Aorta (tissue), 5 donors: ENCODE results near the gene GMDS. TPM values are rescaled to one million over a fixed set of nuclear protein-coding genes. Genes with fewer than 3 reads are reported as not detected.

ENCODE experiments used
- ATAC-seq: fragments of 200-7000 bp; cut with Tn5 transposase; one replicate; pipeline ENCODE4 v1.9.1; 2022; ENCODE audit warnings: moderate library complexity; ENCODE audit not compliant: low FRiP score
- DNase-seq, 2 donors: peaks; one replicate each; pipeline ENCODE4 v3.0.0-alpha.2; 2020
- H3K27ac ChIP-seq, 2 donors: one replicate each; pipeline ENCODE4 v1.5.1; 2013; ENCODE audit warnings: low read length in 2 of 2, mild to moderate bottlenecking in 2 of 2, moderate library complexity in 2 of 2, control low read depth in 1 of 2, inconsistent platforms in 1 of 2, low read depth in 1 of 2
- H3K27me3 ChIP-seq, 2 donors: one replicate each; pipeline ENCODE4 v1.6.1; 2013; ENCODE audit warnings: control low read depth in 1 of 2, low read length in 1 of 2, mild to moderate bottlenecking in 1 of 2, moderate library complexity in 1 of 2; ENCODE audit not compliant: insufficient read depth in 2 of 2, control insufficient read depth in 1 of 2
- H3K36me3 ChIP-seq, 2 donors: one replicate each; pipeline ENCODE4 v1.6.1; 2013; ENCODE audit warnings: control low read depth in 1 of 2, low read length in 1 of 2, mild to moderate bottlenecking in 1 of 2; ENCODE audit not compliant: insufficient read depth in 2 of 2, control insufficient read depth in 1 of 2
- H3K4me1 ChIP-seq, 2 donors: one replicate each; pipeline ENCODE4 v1.6.1; 2013; ENCODE audit warnings: low read length in 2 of 2, control low read depth in 1 of 2, mild to moderate bottlenecking in 1 of 2, moderate library complexity in 1 of 2; ENCODE audit not compliant: insufficient read depth in 2 of 2, control insufficient read depth in 1 of 2
- H3K4me3 ChIP-seq, 2 donors: one replicate each; pipeline ENCODE4 v1.5.1; 2013; ENCODE audit warnings: low read length in 2 of 2, control low read depth in 1 of 2, mild to moderate bottlenecking in 1 of 2
- H3K9me3 ChIP-seq: one replicate; pipeline ENCODE4 v1.6.1; 2013; ENCODE audit warnings: mild to moderate bottlenecking, low read length; ENCODE audit not compliant: control insufficient read depth
- WGBS, 2 donors: extraction: QIAGEN DNeasy Blood & Tissue Kit; methylation state at CpG; one replicate each; pipeline ENCODE4 v1.1.7; 2013; 5-methylcytosine and 5-hydroxymethylcytosine counted together
- intact Hi-C, 2 donors: fragments of 100-400 bp; cut with DNase I; formaldehyde crosslinking; loops; one replicate each; pipeline versions ENCODE4 v1.14.2 to v1.15.0; 2022
- polyA plus RNA-seq, 2 donors: library from polyadenylated mRNA; stranded (reverse); fragments of 200-250 nt; gene quantifications; one replicate each; pipeline ENCODE4 v1.2.3, GENCODE V29; 2013
- total RNA-seq, 2 donors: library from RNA; stranded (reverse); fragmentation: NEBNext Ultra II Directional; extraction: Animal tissue kit (Norgen Biotek cat#: 25700); gene quantifications; one replicate each; pipeline ENCODE4 v1.2.1, GENCODE V29; 2021
- donor health status: healthy with polysubstance abuse.
- donor health status: Bipolar disorder and iron deficiency.
- donor health status: DM: no; HTN: no; CAD: no.
- donor health status: DM: no; HTN: no; CAD: no.
- donor health status: DM: yes; HTN: yes; CAD: no.

GMDS gene
- total and polyA plus RNA-seq, 4 donors, result 66.1 to 138 (median 84.9) TPM

DNA sequence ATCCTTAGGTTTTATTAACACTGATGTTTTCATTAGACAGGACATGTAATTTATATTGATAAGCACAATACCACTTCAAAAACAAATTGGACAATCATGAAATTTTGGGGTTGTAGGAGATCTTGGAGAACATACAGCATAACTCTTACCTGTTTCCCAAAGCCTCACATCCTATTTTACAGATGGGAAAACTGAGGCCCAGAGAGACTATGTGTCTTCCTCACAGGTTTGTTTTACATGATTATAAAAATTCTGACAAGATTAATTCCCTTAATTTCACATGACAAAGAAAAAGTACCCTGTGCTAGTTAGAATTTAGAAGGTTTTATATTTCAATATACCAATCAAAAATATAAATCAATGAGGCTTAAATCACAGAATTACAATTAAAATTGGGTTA is 145.5 kb downstream of the GMDS start:
- no peak overlapping the region for H3K27ac ChIP-seq
- intact Hi-C loops, result loop anchor here (2.0 to 10.0 kb wide), 7 partner anchors 198 to 532 kb away; no protein-coding TSS in a partner anchor
- H3K27me3 ChIP-seq, result no peaks in the 10 kb centered on the region
- no peak overlapping the region for H3K4me3 ChIP-seq
- no peaks in the 10 kb centered on the region for H3K36me3 ChIP-seq
- no peaks in the 10 kb centered on the region for H3K9me3 ChIP-seq
- DNase-seq (no peak), ATAC-seq (no peak)
- H3K4me1 ChIP-seq, result peaks cover 0 to 2% of the 10 kb centered on the region in 2 donors

DNA sequence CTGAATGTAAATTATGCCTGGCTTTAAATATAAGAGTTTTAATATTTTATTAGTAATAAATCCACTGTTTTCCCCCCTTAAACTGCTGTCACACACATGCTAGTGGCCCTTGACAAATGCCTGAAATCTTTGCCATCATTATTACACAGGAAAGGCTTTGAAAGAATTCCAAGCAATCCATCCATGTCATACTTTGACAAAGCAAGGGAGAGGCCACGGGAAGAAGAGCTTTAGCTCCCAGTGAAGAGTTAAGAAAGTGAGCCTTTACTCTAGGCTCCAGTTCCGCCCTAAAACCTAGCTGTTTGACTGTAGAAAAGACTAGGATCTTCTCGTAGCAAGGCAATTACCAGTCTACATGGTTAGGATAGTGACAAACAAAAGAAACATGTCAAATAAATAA is 147.9 kb downstream of the GMDS start:
- intact Hi-C loops, result loop anchor here in 1 of 2 donors (5.0 to 10.0 kb wide), 2 partner anchors 195 to 393 kb away; no protein-coding TSS in a partner anchor
- ATAC-seq (no peak), DNase-seq (no peak)
- Histone ChIP-seq H3K27ac (peak overlapping the region; percentile 47 to 76), H3K36me3 (no peaks in the 10 kb centered on the region), H3K9me3 (no peaks in the 10 kb centered on the region), H3K4me1 (peaks cover 0 to 2% of the 10 kb centered on the region in 2 donors), H3K4me3 (peak overlapping the region; percentile 31 to 48), H3K27me3 (no peaks in the 10 kb centered on the region)
- 4 to 14% methylated on average over 3 of the region's 3 CpGs for WGBS, 2 donors

DNA sequence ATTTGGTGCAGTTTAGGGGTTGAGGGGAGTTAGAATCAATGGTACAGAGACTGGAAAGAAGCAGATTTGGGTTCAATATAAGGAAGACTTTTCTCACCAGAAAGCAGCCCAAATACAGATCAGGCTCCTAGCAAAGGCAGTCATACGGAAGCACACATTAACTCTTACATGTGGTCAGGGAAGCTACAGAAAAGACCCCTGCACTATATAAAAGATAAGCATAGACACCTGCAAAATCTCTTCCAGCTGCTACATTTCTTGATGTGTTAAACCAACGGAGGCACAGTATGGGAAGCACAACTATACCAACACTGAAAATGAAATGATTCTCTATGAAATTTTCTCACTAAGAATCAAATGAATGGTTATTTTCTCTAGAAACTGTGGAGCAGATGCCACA is 150.8 kb downstream of the GMDS start:
- no peaks in the 10 kb centered on the region for H3K9me3 ChIP-seq
- no peak for DNase-seq
- peaks cover 0 to 2% of the 10 kb centered on the region in 2 donors for H3K4me1 ChIP-seq
- H3K36me3 ChIP-seq, result no peaks in the 10 kb centered on the region
- H3K27ac ChIP-seq, result no peak overlapping the region
- H3K27me3 ChIP-seq, result no peaks in the 10 kb centered on the region
- no peak overlapping the region for H3K4me3 ChIP-seq
- WGBS, 2 donors, result 88 to 90% methylated on average over 2 of the region's 2 CpGs
- no peak for ATAC-seq
- intact Hi-C loops, result loop anchor here (5.0 to 10.0 kb wide), 2 partner anchors 192 to 390 kb away; no protein-coding TSS in a partner anchor

DNA sequence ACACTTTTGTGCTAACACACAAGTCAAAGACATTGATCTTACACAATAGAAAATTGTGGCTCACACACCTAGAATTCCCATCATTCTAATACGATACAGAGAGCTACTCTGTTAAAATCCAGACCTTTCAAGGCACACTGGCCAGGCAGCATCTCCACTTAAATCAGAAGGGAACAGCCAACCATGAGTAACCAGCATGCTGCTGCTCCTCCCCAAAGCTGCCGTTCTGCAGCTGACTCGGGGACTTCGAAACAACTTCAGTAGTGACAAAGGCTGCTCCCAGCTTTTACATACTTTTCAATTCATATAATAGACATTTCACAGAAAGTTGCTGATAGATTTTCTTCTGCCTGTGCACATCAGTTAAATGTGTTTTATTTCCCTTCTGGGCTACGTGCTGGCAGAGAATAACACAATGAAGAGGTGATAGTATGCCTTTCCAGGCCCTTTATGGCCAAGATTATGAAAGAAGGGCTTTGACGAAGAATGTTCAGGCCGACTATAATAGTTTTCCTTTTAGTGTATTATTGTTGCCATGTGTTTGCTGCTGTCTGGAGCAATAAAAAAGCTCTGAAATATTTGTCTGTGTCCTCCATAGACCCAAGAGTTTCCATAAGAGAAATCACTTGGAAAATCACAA is 159.0 kb downstream of the GMDS start:
- peak; percentile 72 for ATAC-seq
- Histone ChIP-seq H3K4me1 (peaks cover 0 to 4% of the 10 kb centered on the region in 2 donors), H3K36me3 (no peaks in the 10 kb centered on the region), H3K27ac (peak overlapping the region; percentile 67 to 87), H3K9me3 (no peaks in the 10 kb centered on the region), H3K4me3 (peak overlapping the region in 1 of 2 donors; percentile 26), H3K27me3 (no peaks in the 10 kb centered on the region)
- intact Hi-C loops, result no loop called here
- WGBS, 2 donors, result 4 to 6% methylated on average over 7 of the region's 7 CpGs
- DNase-seq, result peak in 1 of 2 donors; percentile 47

DNA sequence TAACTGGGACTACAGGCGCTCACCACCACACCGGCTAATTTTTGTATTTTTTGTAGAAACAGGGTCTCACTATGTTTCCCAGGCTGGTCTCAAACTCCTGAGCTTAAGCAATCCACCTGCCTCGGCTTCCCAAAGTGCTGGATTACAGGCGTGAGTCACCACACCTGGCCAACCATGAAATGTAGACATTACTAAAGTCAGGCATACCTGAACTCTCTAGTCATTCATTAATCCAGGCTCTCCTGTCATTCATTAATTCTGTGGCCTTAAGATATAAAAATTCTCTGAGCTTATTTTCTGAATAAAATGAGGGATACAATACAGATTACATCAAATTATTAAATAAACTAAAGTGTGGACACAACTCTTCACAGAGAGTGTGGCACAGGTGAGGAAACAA is 159.7 kb downstream of the GMDS start:
- DNase-seq (no peak), ATAC-seq (no peak)
- H3K4me3 ChIP-seq, result no peak overlapping the region
- H3K36me3 ChIP-seq, result no peaks in the 10 kb centered on the region
- intact Hi-C loops, result no loop called here
- H3K27me3 ChIP-seq, result no peaks in the 10 kb centered on the region
- peaks cover 0 to 4% of the 10 kb centered on the region in 2 donors for H3K4me1 ChIP-seq
- H3K9me3 ChIP-seq, result no peaks in the 10 kb centered on the region
- no peak overlapping the region for H3K27ac ChIP-seq
- WGBS, 2 donors, result 97% methylated on average over 4 of the region's 4 CpGs

DNA sequence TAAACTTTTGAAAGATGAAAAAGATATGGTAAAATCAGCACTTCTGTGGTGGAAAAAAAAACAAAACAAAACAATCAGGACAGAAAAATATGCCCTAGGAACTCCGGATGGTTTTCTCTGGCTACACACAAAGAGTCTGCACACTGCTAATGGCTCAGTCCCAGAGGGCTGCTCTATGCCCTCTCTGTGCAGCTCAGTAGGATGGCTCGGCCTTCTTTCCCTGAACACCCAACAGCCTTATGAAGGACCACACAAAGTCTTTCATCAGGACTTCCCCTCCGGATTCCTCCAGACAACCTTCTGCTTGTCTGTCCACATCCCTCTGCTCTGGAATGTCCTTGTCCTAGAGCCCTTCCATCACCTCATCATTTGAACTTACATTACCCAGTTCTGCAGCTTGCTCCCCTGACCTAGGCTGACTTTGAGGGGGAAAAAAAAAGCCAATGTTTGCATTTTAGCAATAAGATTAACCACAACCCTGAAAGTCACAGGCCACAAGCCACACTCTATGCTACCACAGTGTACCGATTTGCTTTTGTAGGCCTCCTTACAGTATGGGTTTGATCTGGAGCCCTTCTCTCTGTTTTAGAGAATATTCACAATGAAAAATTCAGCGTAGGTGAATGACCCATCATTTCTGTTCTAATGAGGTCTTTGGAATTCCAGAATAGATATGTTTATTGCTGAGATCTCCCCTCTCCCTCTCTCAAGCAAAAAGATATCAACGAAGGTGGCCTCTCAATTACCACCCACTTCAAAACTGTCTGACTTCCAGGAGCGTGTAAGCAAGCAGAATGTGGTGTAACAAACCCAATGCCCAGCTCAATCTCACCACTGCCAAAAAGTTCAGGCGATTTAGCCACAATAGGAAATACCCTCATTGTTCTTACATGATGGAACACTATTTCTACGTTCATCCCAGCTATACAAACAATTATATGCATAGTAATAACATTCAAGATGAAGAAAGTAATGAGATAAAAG is 164.0 kb downstream of the GMDS start:
- Histone ChIP-seq H3K27ac (no peak overlapping the region), H3K4me1 (peaks cover 0 to 3% of the 10 kb centered on the region in 2 donors), H3K9me3 (no peaks in the 10 kb centered on the region), H3K27me3 (no peaks in the 10 kb centered on the region), H3K36me3 (no peaks in the 10 kb centered on the region), H3K4me3 (no peak overlapping the region)
- ATAC-seq (no peak), DNase-seq (no peak)
- WGBS, 2 donors, result 74 to 81% methylated on average over 9 of the region's 9 CpGs
- intact Hi-C loops, result no loop called here

DNA sequence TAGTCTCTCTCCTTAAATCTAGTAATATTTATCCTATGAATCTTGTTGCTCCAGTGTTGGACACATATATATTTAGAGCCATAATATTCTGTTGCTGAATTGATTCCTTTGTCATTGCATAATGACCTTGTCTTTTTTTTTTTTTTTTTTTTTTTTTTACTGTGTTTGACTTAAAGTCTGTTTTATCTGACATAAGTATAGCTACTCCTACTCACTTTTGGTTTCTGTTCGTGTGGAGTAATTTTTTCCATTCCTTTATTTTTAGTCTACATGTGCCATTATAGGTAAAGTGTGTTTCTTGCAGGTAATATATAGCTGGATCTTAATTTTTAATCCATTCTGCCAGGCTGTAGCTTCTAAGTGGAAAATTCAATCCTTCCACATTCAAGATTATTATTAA is 166.5 kb downstream of the GMDS start:
- Histone ChIP-seq H3K27me3 (no peaks in the 10 kb centered on the region), H3K4me3 (no peak overlapping the region), H3K4me1 (no peaks in the 10 kb centered on the region), H3K9me3 (no peaks in the 10 kb centered on the region), H3K27ac (no peak overlapping the region), H3K36me3 (no peaks in the 10 kb centered on the region)
- WGBS, 2 donors, result 70 to 82% methylated on average over 1 of the region's 1 CpG
- intact Hi-C loops, result no loop called here
- no peak for ATAC-seq
- no peak for DNase-seq

DNA sequence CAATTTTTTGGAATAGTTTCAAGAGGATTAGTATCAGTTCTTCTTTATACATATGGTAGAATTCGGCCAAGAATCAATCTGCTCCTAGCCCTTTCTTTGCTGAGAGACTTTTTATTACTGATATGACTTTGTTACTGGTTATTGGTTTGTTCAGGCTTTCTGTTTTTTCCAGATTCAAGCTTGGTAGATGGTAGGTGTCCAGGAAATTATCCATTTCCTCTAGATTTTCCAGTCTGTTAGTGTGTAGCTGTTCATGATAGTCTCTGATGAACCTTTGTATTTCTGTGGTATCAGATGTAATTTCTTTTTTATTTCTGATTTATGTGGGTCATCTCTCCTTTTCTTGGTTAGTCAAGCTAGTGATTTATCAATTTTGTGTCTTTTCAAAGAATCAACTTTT is 167.6 kb downstream of the GMDS start:
- no peaks in the 10 kb centered on the region for H3K27me3 ChIP-seq
- DNase-seq, result no peak
- H3K4me1 ChIP-seq, result no peaks in the 10 kb centered on the region
- WGBS, 2 donors, result 97 to 98% methylated on average over 1 of the region's 1 CpG
- no peak overlapping the region for H3K27ac ChIP-seq
- no peak overlapping the region for H3K4me3 ChIP-seq
- no peaks in the 10 kb centered on the region for H3K36me3 ChIP-seq
- ATAC-seq, result no peak
- H3K9me3 ChIP-seq, result no peaks in the 10 kb centered on the region
- intact Hi-C loops, result no loop called here
